ENCODE measurements around the gene FAM236B. TPM values are rescaled to one million over a fixed set of nuclear protein-coding genes. Genes with fewer than 3 reads are reported as not detected.

Gene FAM236B
- not detected in 5 replicates for total RNA-seq (2022; extraction: Qiagen RNA extraction)

DNA sequence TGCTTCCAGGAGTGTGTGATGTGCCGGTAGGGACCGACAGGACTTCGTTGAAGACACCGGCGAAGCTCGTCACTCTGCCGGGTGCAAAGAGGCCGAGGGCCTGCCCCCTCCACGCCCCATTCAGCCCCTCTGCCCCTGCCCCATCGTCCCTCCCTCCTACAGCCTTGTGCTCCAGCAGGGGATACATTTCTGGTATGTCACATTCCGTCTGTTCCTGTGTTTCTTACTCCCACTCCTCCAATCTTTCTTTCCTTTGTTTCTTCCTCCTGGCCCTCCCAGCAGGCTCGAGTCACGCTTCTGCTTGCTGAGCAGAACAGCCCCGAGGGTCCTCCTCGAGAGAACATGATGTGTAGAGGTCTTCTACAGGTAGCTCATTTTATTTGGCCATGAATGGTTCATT, at the start of gene FAM236B:
FAM236B (minus strand) TSS at position 101 of the 400 bp plus-strand sequence; CDS start at position 1, 100 bp downstream.

GRCh38 chrX:72808110-72808509, 25.6 kb upstream of the FAM236B start, which contains the start of gene FAM236D:
TSS of gene FAM236D (minus strand) at chrX:72808210. CDS start at chrX:72808110, 100 bp downstream.

GRCh38 chrX:72776653-72777466, 5.6 kb downstream of the FAM236B start, which contains the start of gene DMRTC1B:
TSS of gene DMRTC1B (plus strand) at chrX:72776890. CDS start at chrX:72845136, 68,246 bp downstream.

Other genes with a start within 250 kb of the FAM236B start
- gene HDAC8, start 209.8 kb downstream of the FAM236B start, total RNA-seq (2022; extraction: Qiagen RNA extraction), result 23.9 to 28.7 TPM (median 26.1 TPM) in 5 replicates
- gene PHKA1, start 68.4 kb downstream of the FAM236B start, total RNA-seq (2022; extraction: Qiagen RNA extraction), result 24.0 to 31.5 TPM (median 29.1 TPM) in 5 replicates
- gene DMRTC1B, start 5.8 kb downstream of the FAM236B start, total RNA-seq (2022; extraction: Qiagen RNA extraction), result not detected in 5 replicates
- gene FAM236D, start 25.6 kb upstream of the FAM236B start, total RNA-seq (2022; extraction: Qiagen RNA extraction), result not detected in 5 replicates
- not detected in 5 replicates for gene FAM236C, start 130.0 kb upstream of the FAM236B start, total RNA-seq (2022; extraction: Qiagen RNA extraction)
- not detected in 5 replicates for gene FAM236A, start 155.5 kb upstream of the FAM236B start, total RNA-seq (2022; extraction: Qiagen RNA extraction)
- gene DMRTC1, start 161.2 kb upstream of the FAM236B start, total RNA-seq (2022; extraction: Qiagen RNA extraction), result not detected in 5 replicates
- not detected in 5 replicates for gene PABPC1L2B, start 220.3 kb upstream of the FAM236B start, total RNA-seq (2022; extraction: Qiagen RNA extraction)

Measured in A549 treated with Mapracorat at 1 μM for 4 hours (cell line).